Astrocyte (in vitro differentiated cells and primary cell): ENCODE results near the gene POLE4.

Experiments used
- CTCF ChIP-seq: IDR thresholded peaks from 2 replicates; pipeline ENCODE4 v1.5.1; 2011; ENCODE audit warnings: low read depth, mild to moderate bottlenecking, inconsistent platforms, low read length, moderate library complexity; ENCODE audit not compliant: insufficient read depth
- EZH2 ChIP-seq: IDR thresholded peaks from 2 replicates; pipeline ENCODE4 v1.6.1; 2012; ENCODE audit warnings: mild to moderate bottlenecking, low read length, inconsistent platforms; ENCODE audit not compliant: insufficient read depth

GRCh38 chr2:74954500-74954874, 4.0 kb upstream of the POLE4 start:
- TF ChIP-seq CTCF (no peak), EZH2 (no peak)
